ENCODE data around the gene CXorf38.

CXorf38 gene

GRCh38 chrX:40647307-40648197, at the start of gene CXorf38:
TSS of gene CXorf38 (minus strand) at chrX:40647561. CDS start at chrX:40647520, 41 bp downstream.
- peak; percentile 99 for DNase-seq

- no peak for DNase-seq
Observed at GRCh38 chrX:40694802-40695201, 47.4 kb upstream of the CXorf38 start.

- no peak for DNase-seq
Observed at GRCh38 chrX:40688929-40689328, 41.6 kb upstream of the CXorf38 start.

- DNase-seq = no peak
Observed at GRCh38 chrX:40687169-40687568, 39.8 kb upstream of the CXorf38 start.

- DNase-seq = no peak
Observed at GRCh38 chrX:40685362-40685918, 38.1 kb upstream of the CXorf38 start.

GRCh38 chrX:40684092-40684491, 36.7 kb upstream of the CXorf38 start:
- no peak for DNase-seq

GRCh38 chrX:40683245-40683644, 35.9 kb upstream of the CXorf38 start:
- DNase-seq = no peak

GRCh38 chrX:40671126-40671525, 23.8 kb upstream of the CXorf38 start:
- DNase-seq = no peak

- no peak for DNase-seq
Observed at GRCh38 chrX:40663880-40664630, 16.7 kb upstream of the CXorf38 start.

GRCh38 chrX:40663078-40663740, 15.8 kb upstream of the CXorf38 start:
- no peak for DNase-seq

GRCh38 chrX:40661489-40661888, 14.1 kb upstream of the CXorf38 start:
- DNase-seq = no peak

GRCh38 chrX:40660381-40660780, 13.0 kb upstream of the CXorf38 start:
- DNase-seq = no peak

GRCh38 chrX:40653535-40653934, 6.2 kb upstream of the CXorf38 start:
- no peak for DNase-seq

- no peak for DNase-seq
Observed at GRCh38 chrX:40652664-40653063, 5.3 kb upstream of the CXorf38 start.

GRCh38 chrX:40651620-40652223, 4.4 kb upstream of the CXorf38 start:
- peak; percentile 86 for DNase-seq

GRCh38 chrX:40646489-40647306, 663 bp downstream of the CXorf38 start:
- DNase-seq = peak; percentile 79

- DNase-seq = peak; percentile 73
Observed at GRCh38 chrX:40644821-40645358, 2.5 kb downstream of the CXorf38 start.

- no peak for DNase-seq
Observed at GRCh38 chrX:40644176-40644575, 3.2 kb downstream of the CXorf38 start.

- no peak for DNase-seq
Observed at GRCh38 chrX:40637687-40638086, 9.7 kb downstream of the CXorf38 start.

GRCh38 chrX:40632199-40632598, 15.2 kb downstream of the CXorf38 start:
- no peak for DNase-seq

- DNase-seq = no peak
Observed at GRCh38 chrX:40628506-40628905, 18.9 kb downstream of the CXorf38 start.
